DND-41 (cell line): ENCODE measurements around the gene CNIH4.

Experiments used
- ATAC-seq: fragments of 200-7000 bp; cut with Tn5 transposase; 3 replicates; pipeline ENCODE4 v1.9.1; 2021; ENCODE audit warnings: low read depth; ENCODE audit not compliant: insufficient read depth
- DNase-seq: peaks from one replicate; pipeline ENCODE4 v3.0.0-alpha.2; 2020
- H2AFZ ChIP-seq: 2 replicates; pipeline ENCODE4 v1.6.0; 2012; ENCODE audit warnings: low read depth, low read length
- H3K27ac ChIP-seq: 2 replicates; pipeline ENCODE4 v1.5.1; 2012; ENCODE audit warnings: low read length, inconsistent platforms
- H3K27me3 ChIP-seq: fragments of 200-600 bp; sonication (generic); 2 replicates; pipeline ENCODE4 v1.6.0; 2012; ENCODE audit warnings: low read length, mild to moderate bottlenecking, inconsistent platforms; ENCODE audit not compliant: insufficient read depth, poor library complexity
- H3K36me3 ChIP-seq: 2 replicates; pipeline ENCODE4 v1.5.1; 2012; ENCODE audit warnings: low read length, inconsistent platforms; ENCODE audit not compliant: insufficient read depth
- H3K4me1 ChIP-seq: 2 replicates; pipeline ENCODE4 v1.5.1; 2012; ENCODE audit warnings: mild to moderate bottlenecking, low read length; ENCODE audit not compliant: insufficient read depth
- H3K4me2 ChIP-seq: 2 replicates; pipeline ENCODE4 v1.6.0; 2012; ENCODE audit warnings: mild to moderate bottlenecking, moderate library complexity, low read length, inconsistent platforms; ENCODE audit not compliant: insufficient read depth
- H3K4me3 ChIP-seq, 2 experiments: fragments of 200-600 bp in 1 of 2; shearing (Covaris generic) in 1 of 2; 2 replicates each; pipeline ENCODE4 v1.5.1; 2012 to 2016; ENCODE audit warnings: inconsistent platforms in 2 of 2, low read length in 2 of 2, mild to moderate bottlenecking in 2 of 2, low read depth in 1 of 2, moderate library complexity in 1 of 2
- H3K79me2 ChIP-seq: 2 replicates; pipeline ENCODE4 v1.6.0; 2012; ENCODE audit warnings: low read length, inconsistent platforms; ENCODE audit not compliant: insufficient read depth
- H3K9ac ChIP-seq: 2 replicates; pipeline ENCODE4 v1.6.0; 2012; ENCODE audit warnings: low read depth, mild to moderate bottlenecking, inconsistent platforms, low read length, moderate library complexity
- H3K9me3 ChIP-seq: 2 replicates; pipeline ENCODE4 v1.5.1; 2012; ENCODE audit warnings: low read length, moderate library complexity, mild to moderate bottlenecking, inconsistent platforms; ENCODE audit not compliant: insufficient read depth, severe bottlenecking
- H4K20me1 ChIP-seq: 2 replicates; pipeline ENCODE4 v1.6.0; 2012; ENCODE audit warnings: low read length; ENCODE audit not compliant: insufficient read depth
- EZH2 ChIP-seq: IDR thresholded peaks from 3 replicates; pipeline ENCODE4 v1.6.1; 2012; ENCODE audit warnings: borderline replicate concordance, low read depth, mild to moderate bottlenecking, moderate library complexity, low read length, inconsistent platforms; ENCODE audit not compliant: severe bottlenecking
- TF ChIP-seq, protein P1 (sequence below): IDR thresholded peaks from 2 replicates; pipeline ENCODE4 v1.5.1; 2012; ENCODE audit warnings: borderline replicate concordance, low read length, moderate library complexity, mild to moderate bottlenecking; ENCODE audit not compliant: poor library complexity, severe bottlenecking; ENCODE audit errors: extremely low read depth

CNIH4 gene

DNA sequence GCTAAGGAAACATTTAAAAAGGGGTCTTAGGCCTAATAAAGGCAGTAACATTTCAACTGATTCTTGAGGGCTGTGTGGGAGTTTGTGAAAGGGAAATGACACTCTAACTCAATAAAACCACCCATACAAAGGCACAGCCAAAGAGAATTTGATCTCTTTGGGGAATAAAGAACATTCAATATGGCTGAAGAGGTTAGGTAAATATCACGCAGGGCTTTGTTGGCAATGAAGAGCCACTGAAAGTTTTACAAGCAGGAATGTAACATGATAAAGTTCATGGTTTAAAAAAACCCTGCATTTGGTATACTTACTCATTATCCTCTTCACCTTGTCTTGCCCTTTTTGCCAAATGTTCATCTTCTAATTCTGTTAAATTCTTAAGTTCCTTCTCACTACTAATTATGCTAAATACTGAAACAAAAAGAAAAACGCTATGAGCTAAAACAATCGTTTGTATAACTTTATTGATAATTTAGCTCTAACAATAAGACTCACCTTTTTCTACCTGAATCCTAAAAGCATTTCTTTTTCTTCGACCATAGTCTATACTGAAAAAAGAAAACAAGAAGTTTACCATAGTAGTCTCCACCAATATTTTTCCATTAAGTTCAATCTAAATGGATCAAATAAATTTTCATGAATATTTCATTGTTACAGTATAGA, 39.2 kb upstream of the CNIH4 start:
- Histone ChIP-seq H3K4me3 (no peak overlapping the region), H3K79me2 (peaks cover 26% of the 10 kb centered on the region), H2AFZ (no peak overlapping the region), H3K4me2 (no peak overlapping the region), H3K27me3 (no peaks in the 10 kb centered on the region), H3K27ac (no peak overlapping the region), H3K9me3 (no peaks in the 10 kb centered on the region), H3K9ac (no peak overlapping the region), H4K20me1 (peaks cover 6% of the 10 kb centered on the region; the same call in 1 of the 2 replicates), H3K4me1 (no peaks in the 10 kb centered on the region), H3K36me3 (peaks cover 46% of the 10 kb centered on the region; the same call in 1 of the 2 replicates)
- ATAC-seq (no peak), DNase-seq (no peak)
- TF ChIP-seq EZH2, result no peak
- TF ChIP-seq, protein P1, sequence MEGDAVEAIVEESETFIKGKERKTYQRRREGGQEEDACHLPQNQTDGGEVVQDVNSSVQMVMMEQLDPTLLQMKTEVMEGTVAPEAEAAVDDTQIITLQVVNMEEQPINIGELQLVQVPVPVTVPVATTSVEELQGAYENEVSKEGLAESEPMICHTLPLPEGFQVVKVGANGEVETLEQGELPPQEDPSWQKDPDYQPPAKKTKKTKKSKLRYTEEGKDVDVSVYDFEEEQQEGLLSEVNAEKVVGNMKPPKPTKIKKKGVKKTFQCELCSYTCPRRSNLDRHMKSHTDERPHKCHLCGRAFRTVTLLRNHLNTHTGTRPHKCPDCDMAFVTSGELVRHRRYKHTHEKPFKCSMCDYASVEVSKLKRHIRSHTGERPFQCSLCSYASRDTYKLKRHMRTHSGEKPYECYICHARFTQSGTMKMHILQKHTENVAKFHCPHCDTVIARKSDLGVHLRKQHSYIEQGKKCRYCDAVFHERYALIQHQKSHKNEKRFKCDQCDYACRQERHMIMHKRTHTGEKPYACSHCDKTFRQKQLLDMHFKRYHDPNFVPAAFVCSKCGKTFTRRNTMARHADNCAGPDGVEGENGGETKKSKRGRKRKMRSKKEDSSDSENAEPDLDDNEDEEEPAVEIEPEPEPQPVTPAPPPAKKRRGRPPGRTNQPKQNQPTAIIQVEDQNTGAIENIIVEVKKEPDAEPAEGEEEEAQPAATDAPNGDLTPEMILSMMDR, result no peak

DNA sequence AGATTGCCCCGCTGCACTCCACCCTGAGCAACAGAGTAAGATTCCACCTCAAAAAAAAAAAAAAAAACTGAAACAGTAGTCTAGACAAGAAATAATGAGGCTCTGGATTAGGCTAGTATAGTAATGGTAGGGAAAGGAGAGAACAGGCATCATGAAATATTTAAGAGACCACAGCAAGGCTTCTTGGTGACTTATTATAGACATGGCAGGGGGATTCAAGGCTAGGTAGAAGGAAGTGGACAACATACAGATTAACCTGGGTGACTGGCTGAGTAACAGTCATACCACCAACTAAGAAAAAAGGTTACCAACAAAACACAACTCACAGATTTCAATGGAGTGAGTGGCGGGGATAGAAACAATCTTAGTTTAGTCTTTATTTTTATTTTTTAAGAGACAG, 35.0 kb upstream of the CNIH4 start:
- Histone ChIP-seq H3K79me2 (peaks cover 61% of the 10 kb centered on the region), H4K20me1 (peaks cover 15% of the 10 kb centered on the region; the same call in 1 of the 2 replicates), H2AFZ (no peak overlapping the region), H3K9ac (no peak overlapping the region), H3K27me3 (no peaks in the 10 kb centered on the region), H3K27ac (no peak overlapping the region), H3K36me3 (peaks cover 15% of the 10 kb centered on the region; the same call in 1 of the 2 replicates), H3K9me3 (no peaks in the 10 kb centered on the region), H3K4me3 (no peak overlapping the region), H3K4me2 (no peak overlapping the region), H3K4me1 (peaks cover 3% of the 10 kb centered on the region; the same call in 1 of the 2 replicates)
- DNase-seq (no peak), ATAC-seq (no peak)
- TF ChIP-seq, protein P1, result no peak
- no peak for TF ChIP-seq EZH2

DNA sequence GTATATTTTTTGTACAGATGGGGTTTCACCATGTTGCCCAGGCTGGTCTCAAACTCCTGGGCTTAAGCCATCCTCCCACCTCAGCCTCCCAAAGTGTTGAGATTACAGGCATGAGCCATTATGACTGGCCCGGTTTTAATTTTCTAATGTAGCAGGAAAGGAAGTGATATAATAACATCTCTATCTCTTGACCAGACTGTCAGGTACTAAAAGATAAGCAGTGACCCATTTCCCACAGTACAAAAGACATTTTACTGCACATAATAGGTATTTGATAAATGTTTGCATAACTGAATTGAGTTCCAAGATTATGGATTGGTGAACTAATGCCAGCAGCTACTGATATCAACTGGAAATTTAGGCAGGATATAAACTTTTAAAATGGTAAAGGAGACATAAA, 30.7 kb upstream of the CNIH4 start:
- ATAC-seq (no peak), DNase-seq (no peak)
- H3K4me2 ChIP-seq, result no peak overlapping the region
- H4K20me1 ChIP-seq, result peaks cover 15% of the 10 kb centered on the region; the same call in 1 of the 2 replicates
- H3K4me1 ChIP-seq, result peaks cover 30% of the 10 kb centered on the region
- no peak overlapping the region for H3K27ac ChIP-seq
- no peak overlapping the region for H3K4me3 ChIP-seq
- H2AFZ ChIP-seq, result no peak overlapping the region
- peaks cover 16% of the 10 kb centered on the region for H3K36me3 ChIP-seq
- H3K9ac ChIP-seq, result no peak overlapping the region
- no peaks in the 10 kb centered on the region for H3K9me3 ChIP-seq
- peaks cover 81% of the 10 kb centered on the region for H3K79me2 ChIP-seq
- no peaks in the 10 kb centered on the region for H3K27me3 ChIP-seq
- TF ChIP-seq EZH2, result no peak
- TF ChIP-seq, protein P1, result no peak
